Osteocyte (in vitro differentiated cells): Measurements from ENCODE around the gene SMARCA4. TPM values are rescaled to one million over a fixed set of nuclear protein-coding genes. Genes with fewer than 3 reads are reported as not detected.
A peak's percentile ranks its signal among the peaks of the same experiment; 100 is the strongest.

Source experiments
- DNase-seq: peaks from one replicate; pipeline ENCODE4 v3.0.0; 2021; ENCODE audit warnings: mixed read lengths; ENCODE audit not compliant: unreplicated experiment; ENCODE audit errors: extremely low spot score
- H3K27ac Mint-ChIP-seq: one replicate; pipeline ENCODE4 v1.8.0; 2021; ENCODE audit warnings: mild to moderate bottlenecking, mixed read lengths; ENCODE audit not compliant: unreplicated experiment
- H3K27me3 Mint-ChIP-seq: one replicate; pipeline ENCODE4 v1.8.0; 2021; ENCODE audit warnings: mixed read lengths; ENCODE audit not compliant: unreplicated experiment
- H3K36me3 Mint-ChIP-seq: one replicate; pipeline ENCODE4 v1.8.0; 2021; ENCODE audit warnings: mixed read lengths; ENCODE audit not compliant: unreplicated experiment
- H3K4me1 Mint-ChIP-seq: one replicate; pipeline ENCODE4 v1.8.0; 2021; ENCODE audit warnings: mixed read lengths; ENCODE audit not compliant: unreplicated experiment
- H3K4me3 Mint-ChIP-seq: one replicate; pipeline ENCODE4 v1.8.0; 2021; ENCODE audit warnings: mild to moderate bottlenecking, moderate library complexity, mixed read lengths; ENCODE audit not compliant: unreplicated experiment
- H3K9me3 Mint-ChIP-seq: one replicate; pipeline ENCODE4 v1.8.0; 2021; ENCODE audit warnings: mixed read lengths; ENCODE audit not compliant: unreplicated experiment
- CTCF ChIP-seq: fragments of 200-600 bp; sonication (generic); IDR thresholded peaks from 2 replicates; pipeline ENCODE4 v1.5.0; 2021; ENCODE audit warnings: antibody characterized with exemption, mild to moderate bottlenecking, moderate library complexity
- total RNA-seq: library from RNA; stranded (reverse); gene quantifications from 2 replicates; pipeline ENCODE4 v1.2.1, GENCODE V29; 2021

The SMARCA4 gene
- total RNA-seq, 1 donor from 2014 or later = 131 TPM

GRCh38 chr19:11090997-11091702, 130.3 kb downstream of the SMARCA4 start:
- peaks cover 7% of the 10 kb centered on the region for H3K36me3 Mint-ChIP-seq
- H3K4me3 Mint-ChIP-seq = peak overlapping the region; percentile 84
- no peak for DNase-seq
- H3K27me3 Mint-ChIP-seq = no peaks in the 10 kb centered on the region
- peak overlapping the region; percentile 100 for H3K27ac Mint-ChIP-seq
- TF ChIP-seq CTCF = no peak
- no peaks in the 10 kb centered on the region for H3K9me3 Mint-ChIP-seq
- peaks cover 63% of the 10 kb centered on the region for H3K4me1 Mint-ChIP-seq

- no peak for DNase-seq
- H3K36me3 Mint-ChIP-seq = peaks cover 7% of the 10 kb centered on the region
- H3K27me3 Mint-ChIP-seq = no peaks in the 10 kb centered on the region
- peak overlapping the region; percentile 84 for H3K4me3 Mint-ChIP-seq
- H3K4me1 Mint-ChIP-seq = peaks cover 69% of the 10 kb centered on the region
- TF ChIP-seq CTCF = no peak
- H3K9me3 Mint-ChIP-seq = no peaks in the 10 kb centered on the region
- H3K27ac Mint-ChIP-seq = peak overlapping the region; percentile 100
Observed at GRCh38 chr19:11091703-11092153, 130.9 kb downstream of the SMARCA4 start.

GRCh38 chr19:11092181-11092538, 131.3 kb downstream of the SMARCA4 start:
- H3K9me3 Mint-ChIP-seq = no peaks in the 10 kb centered on the region
- H3K4me3 Mint-ChIP-seq = peak overlapping the region; percentile 84
- H3K27ac Mint-ChIP-seq = peak overlapping the region; percentile 100
- H3K36me3 Mint-ChIP-seq = peaks cover 7% of the 10 kb centered on the region
- DNase-seq = no peak
- TF ChIP-seq CTCF = no peak
- no peaks in the 10 kb centered on the region for H3K27me3 Mint-ChIP-seq
- H3K4me1 Mint-ChIP-seq = peaks cover 72% of the 10 kb centered on the region

GRCh38 chr19:11093689-11094238, 132.9 kb downstream of the SMARCA4 start:
- Mint-ChIP-seq H3K4me1 (peaks cover 64% of the 10 kb centered on the region), H3K9me3 (no peaks in the 10 kb centered on the region), H3K36me3 (peaks cover 9% of the 10 kb centered on the region), H3K27me3 (no peaks in the 10 kb centered on the region), H3K27ac (peak overlapping the region; percentile 100), H3K4me3 (no peak overlapping the region)
- DNase-seq = no peak
- TF ChIP-seq CTCF = no peak

GRCh38 chr19:11094520-11094894, 133.7 kb downstream of the SMARCA4 start:
- peak overlapping the region; percentile 95 for H3K27ac Mint-ChIP-seq
- no peak for TF ChIP-seq CTCF
- H3K4me3 Mint-ChIP-seq = peak overlapping the region; percentile 26
- DNase-seq = no peak
- peaks cover 63% of the 10 kb centered on the region for H3K4me1 Mint-ChIP-seq
- peaks cover 14% of the 10 kb centered on the region for H3K36me3 Mint-ChIP-seq
- no peaks in the 10 kb centered on the region for H3K27me3 Mint-ChIP-seq
- H3K9me3 Mint-ChIP-seq = peaks cover 4% of the 10 kb centered on the region
